Caco-2 (cell line): ENCODE measurements around the gene MGMT. TPM values are rescaled to one million over a fixed set of nuclear protein-coding genes. Genes with fewer than 3 reads are reported as not detected.

ENCODE experiments used
- BruUV-seq: library from RNA; stranded (reverse); fragments of 400-500 nt; replicated peaks from 2 replicates; lab custom pipeline; 2021; lab: Mats Ljungman, UMichigan
- CTCF ChIA-PET: fragments of 300-600 bp; sonication (Branson Sonifier 250); formaldehyde crosslinking; loops from one replicate; lab custom pipeline; 2022; ENCODE audit warnings: antibody characterized with exemption; lab: Charles Lee
- POLR2A ChIA-PET: fragments of 300-600 bp; sonication (Branson Sonifier 250); formaldehyde crosslinking; loops from one replicate; lab custom pipeline; 2022; ENCODE audit warnings: antibody characterized with exemption; lab: Charles Lee
- DNase-seq, 2 experiments: peaks; one replicate each; pipeline versions ENCODE4 v3.0.0 to v3.0.0-alpha.2; 2020 to 2022
- H3K27me3 ChIP-seq: replicated peaks from 2 replicates; pipeline ENCODE4 v1.6.0; 2011; ENCODE audit warnings: low read length; ENCODE audit not compliant: control insufficient read depth, insufficient read depth
- H3K36me3 ChIP-seq: 2 replicates; pipeline ENCODE4 v1.5.1; 2011; ENCODE audit warnings: low read length; ENCODE audit not compliant: control insufficient read depth, insufficient read depth
- H3K4me1 ChIP-seq: fragments of 250-450 bp; sonication (Bioruptor Pico); 2 replicates; pipeline ENCODE4 v1.5.1; 2020; ENCODE audit warnings: mild to moderate bottlenecking
- H3K4me3 ChIP-seq: 2 replicates; pipeline ENCODE4 v1.5.1; 2011; ENCODE audit warnings: low read depth, mild to moderate bottlenecking, control low read depth, low read length
- H3K9me3 ChIP-seq: fragments of 250-450 bp; sonication (Bioruptor Pico); 2 replicates; pipeline ENCODE4 v1.5.1; 2020; ENCODE audit warnings: mild to moderate bottlenecking, moderate library complexity
- H3K27ac Mint-ChIP-seq: one replicate; pipeline ENCODE4 v1.8.0; 2022; ENCODE audit warnings: mixed read lengths; ENCODE audit not compliant: unreplicated experiment
- H3K27me3 Mint-ChIP-seq: one replicate; pipeline ENCODE4 v1.8.0; 2022; ENCODE audit warnings: mixed read lengths; ENCODE audit not compliant: insufficient read depth, unreplicated experiment
- H3K36me3 Mint-ChIP-seq: one replicate; pipeline ENCODE4 v1.8.0; 2022; ENCODE audit warnings: mild to moderate bottlenecking, mixed read lengths; ENCODE audit not compliant: insufficient read depth, unreplicated experiment
- H3K4me1 Mint-ChIP-seq: one replicate; pipeline ENCODE4 v1.8.0; 2022; ENCODE audit warnings: low read depth, mixed read lengths; ENCODE audit not compliant: unreplicated experiment
- H3K4me3 Mint-ChIP-seq: one replicate; pipeline ENCODE4 v1.8.0; 2022; ENCODE audit warnings: mild to moderate bottlenecking, moderate library complexity, mixed read lengths; ENCODE audit not compliant: unreplicated experiment
- H3K9me3 Mint-ChIP-seq: one replicate; pipeline ENCODE4 v1.8.0; 2022; ENCODE audit warnings: mixed read lengths; ENCODE audit not compliant: unreplicated experiment
- intact Hi-C: fragments of 100-400 bp; cut with micrococcal nuclease; formaldehyde crosslinking; loops from one replicate; pipeline ENCODE4 v1.10.0; 2022; ENCODE audit not compliant: unreplicated experiment
- total RNA-seq: library from RNA; stranded (reverse); gene quantifications from 2 replicates; pipeline ENCODE4 v1.2.3, GENCODE V29; 2022
- TF ChIP-seq, protein P1 (sequence below), 2 experiments: fragments of 200-600 bp in 1 of 2; IDR thresholded peaks; 1 replicate in 1 of 2; 2 replicates in 1 of 2; pipeline versions ENCODE4 v1.5.1 to v1.8.0; 2011 to 2022; ENCODE audit warnings: antibody characterized with exemption in 1 of 2, control low read depth in 1 of 2, inconsistent platforms in 1 of 2, low read depth in 1 of 2, low read length in 1 of 2, mild to moderate bottlenecking in 1 of 2, moderate library complexity in 1 of 2; ENCODE audit not compliant: insufficient read depth in 1 of 2, severe bottlenecking in 1 of 2, unreplicated experiment in 1 of 2

The MGMT gene
- total RNA-seq, 1 experiment from 2014 or later, result 57.0 TPM

- Histone ChIP-seq H3K27me3 (no peaks in the 10 kb centered on the region), H3K4me1 (no peaks in the 10 kb centered on the region), H3K9me3 (peaks cover 3% of the 10 kb centered on the region; the same call in 1 of the 2 replicates), H3K4me3 (no peak overlapping the region), H3K36me3 (peaks cover 4% of the 10 kb centered on the region)
- Mint-ChIP-seq H3K27me3 (no peaks in the 10 kb centered on the region), H3K9me3 (no peaks in the 10 kb centered on the region), H3K4me3 (no peak overlapping the region), H3K27ac (no peak overlapping the region), H3K4me1 (no peaks in the 10 kb centered on the region), H3K36me3 (no peaks in the 10 kb centered on the region)
- TF ChIP-seq, protein P1, sequence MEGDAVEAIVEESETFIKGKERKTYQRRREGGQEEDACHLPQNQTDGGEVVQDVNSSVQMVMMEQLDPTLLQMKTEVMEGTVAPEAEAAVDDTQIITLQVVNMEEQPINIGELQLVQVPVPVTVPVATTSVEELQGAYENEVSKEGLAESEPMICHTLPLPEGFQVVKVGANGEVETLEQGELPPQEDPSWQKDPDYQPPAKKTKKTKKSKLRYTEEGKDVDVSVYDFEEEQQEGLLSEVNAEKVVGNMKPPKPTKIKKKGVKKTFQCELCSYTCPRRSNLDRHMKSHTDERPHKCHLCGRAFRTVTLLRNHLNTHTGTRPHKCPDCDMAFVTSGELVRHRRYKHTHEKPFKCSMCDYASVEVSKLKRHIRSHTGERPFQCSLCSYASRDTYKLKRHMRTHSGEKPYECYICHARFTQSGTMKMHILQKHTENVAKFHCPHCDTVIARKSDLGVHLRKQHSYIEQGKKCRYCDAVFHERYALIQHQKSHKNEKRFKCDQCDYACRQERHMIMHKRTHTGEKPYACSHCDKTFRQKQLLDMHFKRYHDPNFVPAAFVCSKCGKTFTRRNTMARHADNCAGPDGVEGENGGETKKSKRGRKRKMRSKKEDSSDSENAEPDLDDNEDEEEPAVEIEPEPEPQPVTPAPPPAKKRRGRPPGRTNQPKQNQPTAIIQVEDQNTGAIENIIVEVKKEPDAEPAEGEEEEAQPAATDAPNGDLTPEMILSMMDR (IDR thresholded peaks at IDR 0.05; ENCODE audit: insufficient read depth in 1 of 2, low read depth in 1 of 2, low read length in 1 of 2, severe bottlenecking in 1 of 2, unreplicated experiment in 1 of 2), result no peak
- no TSS peak for BruUV-seq
- DNase-seq, result no peak
- ChIA-PET CTCF (no interaction called here), POLR2A (no interaction called here)
- intact Hi-C loops, result no loop called here
Observed at GRCh38 chr10:129717816-129718547, 250.9 kb downstream of the MGMT start.

GRCh38 chr10:129718548-129719414 lies 251.7 kb downstream of the MGMT start:
- TF ChIP-seq, protein P1 (IDR thresholded peaks at IDR 0.05; ENCODE audit: insufficient read depth in 1 of 2, low read depth in 1 of 2, low read length in 1 of 2, severe bottlenecking in 1 of 2, unreplicated experiment in 1 of 2), result no peak
- H3K9me3 ChIP-seq, result peaks cover 3% of the 10 kb centered on the region; the same call in 1 of the 2 replicates
- no peaks in the 10 kb centered on the region for H3K27me3 ChIP-seq
- intact Hi-C loops, result no loop called here
- Mint-ChIP-seq H3K36me3 (no peaks in the 10 kb centered on the region), H3K4me3 (no peak overlapping the region), H3K27ac (no peak overlapping the region), H3K27me3 (no peaks in the 10 kb centered on the region), H3K4me1 (no peaks in the 10 kb centered on the region), H3K9me3 (no peaks in the 10 kb centered on the region)
- peaks cover 2% of the 10 kb centered on the region for H3K36me3 ChIP-seq
- ChIA-PET CTCF (no interaction called here), POLR2A (no interaction called here)
- no peaks in the 10 kb centered on the region for H3K4me1 ChIP-seq
- BruUV-seq, result no TSS peak
- DNase-seq, result no peak
- H3K4me3 ChIP-seq, result no peak overlapping the region

- no peak overlapping the region for H3K27ac Mint-ChIP-seq
- H3K4me3 Mint-ChIP-seq, result no peak overlapping the region
- TF ChIP-seq, protein P1 (IDR thresholded peaks at IDR 0.05; ENCODE audit: insufficient read depth in 1 of 2, low read depth in 1 of 2, low read length in 1 of 2, severe bottlenecking in 1 of 2, unreplicated experiment in 1 of 2), result no peak
- Histone ChIP-seq H3K36me3 (peaks cover 2% of the 10 kb centered on the region), H3K27me3 (no peaks in the 10 kb centered on the region), H3K4me3 (no peak overlapping the region), H3K4me1 (no peaks in the 10 kb centered on the region), H3K9me3 (peaks cover 3% of the 10 kb centered on the region; the same call in 1 of the 2 replicates)
- no peaks in the 10 kb centered on the region for H3K36me3 Mint-ChIP-seq
- no TSS peak for BruUV-seq
- CTCF ChIA-PET, result no interaction called here
- POLR2A ChIA-PET, result no interaction called here
- no peaks in the 10 kb centered on the region for H3K9me3 Mint-ChIP-seq
- no peak for DNase-seq
- H3K4me1 Mint-ChIP-seq, result no peaks in the 10 kb centered on the region
- no peaks in the 10 kb centered on the region for H3K27me3 Mint-ChIP-seq
- intact Hi-C loops, result no loop called here
Observed at GRCh38 chr10:129719415-129719739, 252.3 kb downstream of the MGMT start.
